H1 (cell line): Measurements from ENCODE around the gene SH3RF3. TPM values are rescaled to one million over a fixed set of nuclear protein-coding genes. Genes with fewer than 3 reads are reported as not detected.

Experiments
- CTCF ChIA-PET: fragments of 300-600 bp; sonication (Branson Sonifier 250); formaldehyde crosslinking; loops from one replicate; lab custom pipeline; 2021; ENCODE audit not compliant: partially characterized antibody; lab: Charles Lee
- POLR2A ChIA-PET: fragments of 300-600 bp; sonication (Branson Sonifier 250); formaldehyde crosslinking; loops from one replicate; lab custom pipeline; 2021; ENCODE audit warnings: inconsistent platforms; ENCODE audit not compliant: partially characterized antibody; lab: Charles Lee
- DNase-seq, 2 experiments: peaks; one replicate each; pipeline versions ENCODE4 v3.0.0 to v3.0.0-alpha.2; 2010 to 2022; ENCODE audit warnings: low spot score in 2 of 2, low read depth in 1 of 2, mixed read lengths in 1 of 2
- FAIRE-seq: peaks from 2 replicates; lab custom pipeline; 2011; peaks lifted over from hg19 to GRCh38; lab: Jason Lieb, UNC
- H2AFZ ChIP-seq: 2 replicates; pipeline ENCODE4 v1.8.1; 2012; ENCODE audit warnings: low read length, inconsistent platforms
- H2AK5ac ChIP-seq: 2 replicates; pipeline ENCODE4 v1.6.1; 2013; ENCODE audit warnings: low read depth, low read length
- H2BK120ac ChIP-seq: replicated peaks from 2 replicates; pipeline ENCODE3; 2013; ENCODE audit warnings: low read depth, low read length, inconsistent platforms
- H2BK12ac ChIP-seq: 2 replicates; pipeline ENCODE4 v1.6.1; 2013; ENCODE audit warnings: low read depth, low read length
- H2BK15ac ChIP-seq: 2 replicates; pipeline ENCODE4 v1.6.1; 2013; ENCODE audit warnings: low read length
- H2BK20ac ChIP-seq: 2 replicates; pipeline ENCODE4 v1.6.1; 2013; ENCODE audit warnings: low read length
- H2BK5ac ChIP-seq: 2 replicates; pipeline ENCODE4 v1.6.1; 2013; ENCODE audit warnings: low read depth, low read length
- H3K14ac ChIP-seq: 2 replicates; pipeline ENCODE4 v1.6.1; 2013; ENCODE audit warnings: inconsistent platforms; ENCODE audit not compliant: insufficient read length
- H3K18ac ChIP-seq: 2 replicates; pipeline ENCODE4 v1.6.1; 2013; ENCODE audit warnings: low read length; ENCODE audit errors: extremely low read depth
- H3K23ac ChIP-seq: 2 replicates; pipeline ENCODE4 v1.6.1; 2013; ENCODE audit warnings: inconsistent platforms; ENCODE audit not compliant: insufficient read length
- H3K23me2 ChIP-seq: 2 replicates; pipeline ENCODE4 v1.6.1; 2013; ENCODE audit warnings: low read depth, low read length
- H3K27ac ChIP-seq: 2 replicates; pipeline ENCODE4 v1.6.1; 2011; ENCODE audit warnings: low read depth, low read length, inconsistent platforms
- H3K27me3 ChIP-seq, 4 experiments: replicated peaks in 1 of 4; 1 replicate in 1 of 4; 2 replicates in 3 of 4; pipeline versions ENCODE4 v1.6.1 to v1.8.1; 2011 to 2013; ENCODE audit warnings: low read length in 3 of 4, mild to moderate bottlenecking in 3 of 4, inconsistent platforms in 2 of 4, mixed read lengths in 2 of 4, moderate library complexity in 1 of 4; ENCODE audit not compliant: control insufficient read depth in 3 of 4, insufficient read depth in 3 of 4; ENCODE audit errors: extremely low read depth in 1 of 4
- H3K36me3 ChIP-seq, 4 experiments: 2 replicates each; pipeline versions ENCODE4 v1.6.1 to v1.8.1; 2011 to 2013; ENCODE audit warnings: mild to moderate bottlenecking in 4 of 4, low read length in 3 of 4, moderate library complexity in 2 of 4, control low read depth in 1 of 4, inconsistent platforms in 1 of 4; ENCODE audit not compliant: insufficient read depth in 4 of 4, control insufficient read depth in 2 of 4
- H3K4ac ChIP-seq: replicated peaks from 2 replicates; pipeline ENCODE3; 2013; ENCODE audit warnings: low read length, low read depth, mixed read lengths, inconsistent platforms; ENCODE audit not compliant: insufficient read length
- H3K4me1 ChIP-seq, 4 experiments: replicated peaks in 1 of 4; 1 replicate in 1 of 4; 2 replicates in 3 of 4; pipeline versions ENCODE4 v1.6.1 to v1.8.1; 2011 to 2013; ENCODE audit warnings: low read length in 3 of 4, inconsistent platforms in 2 of 4, mixed read lengths in 1 of 4; ENCODE audit not compliant: insufficient read depth in 4 of 4, control insufficient read depth in 3 of 4
- H3K4me2 ChIP-seq, 2 experiments: 2 replicates each; pipeline versions ENCODE4 v1.6.1 to v1.8.1; 2011 to 2013; ENCODE audit warnings: low read depth in 2 of 2, low read length in 2 of 2, control low read depth in 1 of 2, inconsistent platforms in 1 of 2, mild to moderate bottlenecking in 1 of 2; ENCODE audit not compliant: insufficient read depth in 1 of 2
- H3K4me3 ChIP-seq, 4 experiments: fragments of 200-600, 300-600 bp in 1 of 4; sonication (generic), shearing (Covaris generic), sonication (Bioruptor Twin) in 1 of 4; 2 replicates each; pipeline versions ENCODE4 v1.5.1 to v1.8.1; 2011 to 2016; ENCODE audit warnings: low read length in 4 of 4, low read depth in 3 of 4, control low read depth in 2 of 4, inconsistent platforms in 2 of 4, mild to moderate bottlenecking in 2 of 4, mixed read lengths in 1 of 4, moderate library complexity in 1 of 4; ENCODE audit not compliant: insufficient read depth in 2 of 4; ENCODE audit errors: extremely low read depth in 1 of 4
- H3K56ac ChIP-seq: replicated peaks from 2 replicates; pipeline ENCODE3; 2013; ENCODE audit warnings: low read depth, mild to moderate bottlenecking, mixed read lengths, low read length, inconsistent platforms; ENCODE audit not compliant: insufficient read length
- H3K79me1 ChIP-seq: 2 replicates; pipeline ENCODE4 v1.6.1; 2013; ENCODE audit warnings: low read depth, low read length, control low read depth
- H3K79me2 ChIP-seq, 2 experiments: 2 replicates each; pipeline versions ENCODE4 v1.6.1 to v1.8.1; 2012 to 2013; ENCODE audit warnings: low read length in 2 of 2, mild to moderate bottlenecking in 2 of 2, inconsistent platforms in 1 of 2; ENCODE audit not compliant: insufficient read depth in 2 of 2, control insufficient read depth in 1 of 2
- H3K9ac ChIP-seq, 4 experiments: replicated peaks in 1 of 4; 1 replicate in 1 of 4; 2 replicates in 3 of 4; pipeline versions ENCODE4 v1.6.1 to v1.8.1; 2011 to 2013; ENCODE audit warnings: low read depth in 3 of 4, low read length in 3 of 4, control low read depth in 2 of 4, mild to moderate bottlenecking in 2 of 4, moderate library complexity in 2 of 4, inconsistent platforms in 1 of 4; ENCODE audit errors: extremely low read depth in 1 of 4
- H3K9me3 ChIP-seq, 2 experiments: 2 replicates each; pipeline versions ENCODE4 v1.6.1 to v1.8.1; 2012 to 2013; ENCODE audit warnings: mild to moderate bottlenecking in 2 of 2, moderate library complexity in 2 of 2, control low read depth in 1 of 2, inconsistent platforms in 1 of 2, low read depth in 1 of 2, low read length in 1 of 2, mixed read lengths in 1 of 2; ENCODE audit not compliant: insufficient read depth in 2 of 2
- H4K20me1 ChIP-seq, 2 experiments: replicated peaks in 1 of 2; 2 replicates each; pipeline versions ENCODE3 to v1.8.1; 2011 to 2013; ENCODE audit warnings: inconsistent platforms in 2 of 2, low read length in 2 of 2, mild to moderate bottlenecking in 1 of 2; ENCODE audit not compliant: insufficient read depth in 2 of 2, control insufficient read depth in 1 of 2
- H4K5ac ChIP-seq: 2 replicates; pipeline ENCODE4 v1.6.1; 2013; ENCODE audit warnings: low read length, low read depth, mixed read lengths, inconsistent platforms; ENCODE audit not compliant: insufficient read length
- H4K8ac ChIP-seq: 2 replicates; pipeline ENCODE4 v1.8.0; 2013; ENCODE audit warnings: mild to moderate bottlenecking, moderate library complexity, low read length, inconsistent platforms; ENCODE audit not compliant: insufficient read depth; ENCODE audit errors: extremely low read depth
- H4K91ac ChIP-seq: replicated peaks from 2 replicates; pipeline ENCODE3; 2013; ENCODE audit warnings: low read length, mixed read lengths, inconsistent platforms; ENCODE audit not compliant: insufficient read length
- SIRT6 ChIP-seq: IDR thresholded peaks from one replicate; pipeline ENCODE4 v1.7.1; 2012; ENCODE audit warnings: low read length, inconsistent platforms
- WGBS, 2 experiments: shearing (Covaris generic) in 1 of 2; methylation state at CpG; one replicate each; pipeline versions ENCODE4 v1.1.6 to v1.1.7; 2013 to 2015; ENCODE audit warnings: low lambda C conversion rate in 2 of 2, mixed read lengths in 2 of 2, inconsistent platforms in 1 of 2, low coverage in 1 of 2, missing lambda C conversion rate in 1 of 2; ENCODE audit not compliant: insufficient replicate concordance in 2 of 2, insufficient coverage in 1 of 2, insufficient read length in 1 of 2; ENCODE audit errors: extremely low coverage in 1 of 2, missing lambda C conversion rate in 1 of 2; 5-methylcytosine and 5-hydroxymethylcytosine counted together
- polyA plus RNA-seq, 7 experiments: library from polyadenylated mRNA; depleted of rRNA in 3 of 7; stranded (reverse) in 5 of 7; unstranded in 2 of 7; fragments of >200 nt in 5 of 7; fragments of 200-250 nt in 2 of 7; gene quantifications; 1 replicate in 5 of 7; 2 replicates in 1 of 7; 4 replicates in 1 of 7; pipeline versions ENCODE4 v1.2.1 to v1.2.3, GENCODE V29; 2011 to 2013; ENCODE audit warnings: missing spikeins in 2 of 7, mixed read lengths in 2 of 7
- total RNA-seq: library from RNA; stranded (reverse); fragmentation: NEBNext Ultra II Directional; extraction: Animal tissue kit (Norgen Biotek cat#: 25700); gene quantifications from 2 replicates; pipeline ENCODE4 v1.2.1, GENCODE V29; 2021

Gene SH3RF3
- total and polyA plus RNA-seq, 2 of the 8 experiments (the other 6 are each of a cell fraction or from before 2014, with no cell fraction given), result 0.11 to 0.65 TPM

GRCh38 chr2:109268916-109269315 lies 139.9 kb downstream of the SH3RF3 start:
- no peak overlapping the region for H3K18ac ChIP-seq
- H2BK12ac ChIP-seq, result no peak overlapping the region
- H3K9me3 ChIP-seq, result no peaks in the 10 kb centered on the region
- H3K79me2 ChIP-seq, result peaks cover 0 to 3% of the 10 kb centered on the region in 2 experiments; a peak in 1 of 4 replicates
- DNase-seq (no peak), FAIRE-seq (no peak)
- no peak overlapping the region for H3K9ac ChIP-seq
- no peak overlapping the region for H2AK5ac ChIP-seq
- no peak overlapping the region for H2BK20ac ChIP-seq
- peaks cover 4% of the 10 kb centered on the region; the same call in 1 of the 2 replicates for H3K23me2 ChIP-seq
- ChIA-PET CTCF (interaction anchor here (1.4 kb wide), 1 partner anchor 100 kb away, joined by 3 read pairs; no protein-coding TSS in a partner anchor), POLR2A (no interaction called here)
- no peak overlapping the region for H4K5ac ChIP-seq
- no peak overlapping the region for H2BK120ac ChIP-seq
- no peak overlapping the region for H3K23ac ChIP-seq
- no peak overlapping the region for H3K27ac ChIP-seq
- H3K56ac ChIP-seq, result no peak overlapping the region
- H3K4me2 ChIP-seq, result no peak overlapping the region
- H2BK5ac ChIP-seq, result no peak overlapping the region
- H2BK15ac ChIP-seq, result no peak overlapping the region
- no peak for TF ChIP-seq SIRT6
- peaks cover 0 to 9% (median 3%) of the 10 kb centered on the region in 4 experiments; a peak in 2 of 7 replicates for H3K4me1 ChIP-seq
- H3K4me3 ChIP-seq, result no peak overlapping the region
- 95% methylated on average over 6 of the region's 7 CpGs; no CpG with 5 or more reads in 1 of the 2 experiments for WGBS, 2 experiments
- no peak overlapping the region for H4K8ac ChIP-seq
- no peak overlapping the region for H2AFZ ChIP-seq
- H3K4ac ChIP-seq, result no peak overlapping the region
- no peaks in the 10 kb centered on the region for H3K36me3 ChIP-seq
- H3K27me3 ChIP-seq, result no peaks in the 10 kb centered on the region
- peaks cover 0 to 4% of the 10 kb centered on the region in 2 experiments for H4K20me1 ChIP-seq
- no peak overlapping the region for H3K14ac ChIP-seq
- H3K79me1 ChIP-seq, result no peaks in the 10 kb centered on the region
- H4K91ac ChIP-seq, result no peak overlapping the region
